ENCODE measurements around the gene CLEC2D.
"Not testable (repeated sequence)": the region's sequence is repeated elsewhere in the genome, so short reads cannot be mapped to it uniquely, and the experiment has no call there.

Gene CLEC2D

GRCh38 chr12:9642606-9643265 is 26.8 kb upstream of the CLEC2D start:
- no peak overlapping the region for H3K9ac ChIP-seq (ENCODE audit: low read depth, low read length)
- H3K27ac ChIP-seq (ENCODE audit: low read depth, low read length) = no peak overlapping the region
- H3K36me3 ChIP-seq (ENCODE audit: control insufficient read depth, insufficient read depth, low read length) = no peaks in the 10 kb centered on the region
- H3K9me3 ChIP-seq (ENCODE audit: control insufficient read depth, insufficient read depth, low read length) = peaks cover 8% of the 10 kb centered on the region; the same call in 1 of the 2 replicates
- no peak overlapping the region for H3K4me3 ChIP-seq (ENCODE audit: low read depth, low read length)
- no peaks in the 10 kb centered on the region for H3K27me3 ChIP-seq (ENCODE audit: control insufficient read depth, insufficient read depth, low read length)
- peaks cover 10% of the 10 kb centered on the region for H3K4me1 ChIP-seq (ENCODE audit: control insufficient read depth, insufficient read depth, low read length)

GRCh38 chr12:9643266-9643660 is 26.2 kb upstream of the CLEC2D start:
- H3K27ac ChIP-seq (ENCODE audit: low read depth, low read length) = no peak overlapping the region
- H3K9me3 ChIP-seq (ENCODE audit: control insufficient read depth, insufficient read depth, low read length) = 0 out of 2 replicates have a peak, but pooled peaks cover 5% of the 10 kb centered on the region
- no peaks in the 10 kb centered on the region for H3K27me3 ChIP-seq (ENCODE audit: control insufficient read depth, insufficient read depth, low read length)
- no peak overlapping the region for H3K9ac ChIP-seq (ENCODE audit: low read depth, low read length)
- H3K36me3 ChIP-seq (ENCODE audit: control insufficient read depth, insufficient read depth, low read length) = no peaks in the 10 kb centered on the region
- H3K4me3 ChIP-seq (ENCODE audit: low read depth, low read length) = no peak overlapping the region
- H3K4me1 ChIP-seq (ENCODE audit: control insufficient read depth, insufficient read depth, low read length) = peaks cover 10% of the 10 kb centered on the region

GRCh38 chr12:9644985-9645551 is 24.4 kb upstream of the CLEC2D start:
- H3K36me3 ChIP-seq (ENCODE audit: control insufficient read depth, insufficient read depth, low read length); H3K27ac ChIP-seq (ENCODE audit: low read depth, low read length); H3K9me3 ChIP-seq (ENCODE audit: control insufficient read depth, insufficient read depth, low read length); H3K27me3 ChIP-seq (ENCODE audit: control insufficient read depth, insufficient read depth, low read length); H3K9ac ChIP-seq (ENCODE audit: low read depth, low read length); H3K4me3 ChIP-seq (ENCODE audit: low read depth, low read length): not testable (repeated sequence)
- H3K4me1 ChIP-seq (ENCODE audit: control insufficient read depth, insufficient read depth, low read length) = peaks cover 24% of the 10 kb centered on the region

GRCh38 chr12:9646794-9647781 is 22.4 kb upstream of the CLEC2D start:
- Histone ChIP-seq H3K27ac (ENCODE audit: low read depth, low read length) (peak overlapping the region; percentile 93), H3K9me3 (ENCODE audit: control insufficient read depth, insufficient read depth, low read length) (0 out of 2 replicates have a peak, but pooled peaks cover 5% of the 10 kb centered on the region), H3K4me1 (ENCODE audit: control insufficient read depth, insufficient read depth, low read length) (peaks cover 41% of the 10 kb centered on the region), H3K9ac (ENCODE audit: low read depth, low read length) (peak overlapping the region; percentile 72), H3K27me3 (ENCODE audit: control insufficient read depth, insufficient read depth, low read length) (no peaks in the 10 kb centered on the region), H3K4me3 (ENCODE audit: low read depth, low read length) (peak overlapping the region; percentile 87), H3K36me3 (ENCODE audit: control insufficient read depth, insufficient read depth, low read length) (no peaks in the 10 kb centered on the region)

- Histone ChIP-seq H3K9me3 (ENCODE audit: control insufficient read depth, insufficient read depth, low read length) (0 out of 2 replicates have a peak, but pooled peaks cover 5% of the 10 kb centered on the region), H3K36me3 (ENCODE audit: control insufficient read depth, insufficient read depth, low read length) (no peaks in the 10 kb centered on the region), H3K9ac (ENCODE audit: low read depth, low read length) (peak overlapping the region; percentile 72), H3K4me3 (ENCODE audit: low read depth, low read length) (peak overlapping the region; percentile 87), H3K27ac (ENCODE audit: low read depth, low read length) (peak overlapping the region; percentile 93), H3K27me3 (ENCODE audit: control insufficient read depth, insufficient read depth, low read length) (no peaks in the 10 kb centered on the region), H3K4me1 (ENCODE audit: control insufficient read depth, insufficient read depth, low read length) (peaks cover 41% of the 10 kb centered on the region)
These were observed 21.4 kb upstream of the CLEC2D start for GRCh38 chr12:9647825-9648700.

- H3K9ac ChIP-seq (ENCODE audit: low read depth, low read length) = peak overlapping the region; percentile 72
- no peaks in the 10 kb centered on the region for H3K27me3 ChIP-seq (ENCODE audit: control insufficient read depth, insufficient read depth, low read length)
- 0 out of 2 replicates have a peak, but pooled peaks cover 5% of the 10 kb centered on the region for H3K9me3 ChIP-seq (ENCODE audit: control insufficient read depth, insufficient read depth, low read length)
- H3K36me3 ChIP-seq (ENCODE audit: control insufficient read depth, insufficient read depth, low read length) = peaks cover 4% of the 10 kb centered on the region
- peaks cover 41% of the 10 kb centered on the region for H3K4me1 ChIP-seq (ENCODE audit: control insufficient read depth, insufficient read depth, low read length)
- H3K27ac ChIP-seq (ENCODE audit: low read depth, low read length) = peak overlapping the region; percentile 93
- H3K4me3 ChIP-seq (ENCODE audit: low read depth, low read length) = peak overlapping the region; percentile 87
These were observed 20.6 kb upstream of the CLEC2D start for GRCh38 chr12:9648701-9649531.

- Histone ChIP-seq H3K27me3 (ENCODE audit: control insufficient read depth, insufficient read depth, low read length) (no peaks in the 10 kb centered on the region), H3K4me3 (ENCODE audit: low read depth, low read length) (peak overlapping the region; percentile 87), H3K9ac (ENCODE audit: low read depth, low read length) (no peak overlapping the region), H3K9me3 (ENCODE audit: control insufficient read depth, insufficient read depth, low read length) (0 out of 2 replicates have a peak, but pooled peaks cover 5% of the 10 kb centered on the region), H3K36me3 (ENCODE audit: control insufficient read depth, insufficient read depth, low read length) (peaks cover 11% of the 10 kb centered on the region), H3K27ac (ENCODE audit: low read depth, low read length) (peak overlapping the region; percentile 93), H3K4me1 (ENCODE audit: control insufficient read depth, insufficient read depth, low read length) (peaks cover 41% of the 10 kb centered on the region)
These were observed 20.0 kb upstream of the CLEC2D start for GRCh38 chr12:9649532-9649940.

- H3K4me1 ChIP-seq (ENCODE audit: control insufficient read depth, insufficient read depth, low read length) = peaks cover 41% of the 10 kb centered on the region
- no peak overlapping the region for H3K27ac ChIP-seq (ENCODE audit: low read depth, low read length)
- H3K27me3 ChIP-seq (ENCODE audit: control insufficient read depth, insufficient read depth, low read length) = no peaks in the 10 kb centered on the region
- H3K9me3 ChIP-seq (ENCODE audit: control insufficient read depth, insufficient read depth, low read length) = 0 out of 2 replicates have a peak, but pooled peaks cover under 1% of the 10 kb centered on the region
- peaks cover 17% of the 10 kb centered on the region for H3K36me3 ChIP-seq (ENCODE audit: control insufficient read depth, insufficient read depth, low read length)
- H3K9ac ChIP-seq (ENCODE audit: low read depth, low read length) = no peak overlapping the region
- H3K4me3 ChIP-seq (ENCODE audit: low read depth, low read length) = no peak overlapping the region; the same call in 1 of the 2 replicates
These were observed 19.3 kb upstream of the CLEC2D start for GRCh38 chr12:9650151-9650576.

- Histone ChIP-seq H3K9ac (ENCODE audit: low read depth, low read length) (no peak overlapping the region), H3K27ac (ENCODE audit: low read depth, low read length) (no peak overlapping the region), H3K9me3 (ENCODE audit: control insufficient read depth, insufficient read depth, low read length) (no peaks in the 10 kb centered on the region), H3K36me3 (ENCODE audit: control insufficient read depth, insufficient read depth, low read length) (peaks cover 28% of the 10 kb centered on the region), H3K27me3 (ENCODE audit: control insufficient read depth, insufficient read depth, low read length) (no peaks in the 10 kb centered on the region), H3K4me3 (ENCODE audit: low read depth, low read length) (no peak overlapping the region), H3K4me1 (ENCODE audit: control insufficient read depth, insufficient read depth, low read length) (peaks cover 41% of the 10 kb centered on the region)
These were observed 18.2 kb upstream of the CLEC2D start for GRCh38 chr12:9651265-9651729.

Measured in HUES48 (cell line).